Caco-2 (cell line): ENCODE data around the gene ZBTB7B. TPM values are rescaled to one million over a fixed set of nuclear protein-coding genes. Genes with fewer than 3 reads are reported as not detected.

Experiments
- BruUV-seq: library from RNA; stranded (reverse); fragments of 400-500 nt; replicated peaks from 2 replicates; lab custom pipeline; 2021; lab: Mats Ljungman, UMichigan
- CTCF ChIA-PET: fragments of 300-600 bp; sonication (Branson Sonifier 250); formaldehyde crosslinking; loops from one replicate; lab custom pipeline; 2022; ENCODE audit warnings: antibody characterized with exemption; lab: Charles Lee
- POLR2A ChIA-PET: fragments of 300-600 bp; sonication (Branson Sonifier 250); formaldehyde crosslinking; loops from one replicate; lab custom pipeline; 2022; ENCODE audit warnings: antibody characterized with exemption; lab: Charles Lee
- DNase-seq, 2 experiments: peaks; one replicate each; pipeline versions ENCODE4 v3.0.0 to v3.0.0-alpha.2; 2020 to 2022
- H3K27me3 ChIP-seq: replicated peaks from 2 replicates; pipeline ENCODE4 v1.6.0; 2011; ENCODE audit warnings: low read length; ENCODE audit not compliant: control insufficient read depth, insufficient read depth
- H3K36me3 ChIP-seq: 2 replicates; pipeline ENCODE4 v1.5.1; 2011; ENCODE audit warnings: low read length; ENCODE audit not compliant: control insufficient read depth, insufficient read depth
- H3K4me1 ChIP-seq: fragments of 250-450 bp; sonication (Bioruptor Pico); 2 replicates; pipeline ENCODE4 v1.5.1; 2020; ENCODE audit warnings: mild to moderate bottlenecking
- H3K4me3 ChIP-seq: 2 replicates; pipeline ENCODE4 v1.5.1; 2011; ENCODE audit warnings: low read depth, mild to moderate bottlenecking, control low read depth, low read length
- H3K9me3 ChIP-seq: fragments of 250-450 bp; sonication (Bioruptor Pico); 2 replicates; pipeline ENCODE4 v1.5.1; 2020; ENCODE audit warnings: mild to moderate bottlenecking, moderate library complexity
- H3K27ac Mint-ChIP-seq: one replicate; pipeline ENCODE4 v1.8.0; 2022; ENCODE audit warnings: mixed read lengths; ENCODE audit not compliant: unreplicated experiment
- H3K27me3 Mint-ChIP-seq: one replicate; pipeline ENCODE4 v1.8.0; 2022; ENCODE audit warnings: mixed read lengths; ENCODE audit not compliant: insufficient read depth, unreplicated experiment
- H3K36me3 Mint-ChIP-seq: one replicate; pipeline ENCODE4 v1.8.0; 2022; ENCODE audit warnings: mild to moderate bottlenecking, mixed read lengths; ENCODE audit not compliant: insufficient read depth, unreplicated experiment
- H3K4me1 Mint-ChIP-seq: one replicate; pipeline ENCODE4 v1.8.0; 2022; ENCODE audit warnings: low read depth, mixed read lengths; ENCODE audit not compliant: unreplicated experiment
- H3K4me3 Mint-ChIP-seq: one replicate; pipeline ENCODE4 v1.8.0; 2022; ENCODE audit warnings: mild to moderate bottlenecking, moderate library complexity, mixed read lengths; ENCODE audit not compliant: unreplicated experiment
- H3K9me3 Mint-ChIP-seq: one replicate; pipeline ENCODE4 v1.8.0; 2022; ENCODE audit warnings: mixed read lengths; ENCODE audit not compliant: unreplicated experiment
- CTCF ChIP-seq, 2 experiments: fragments of 200-600 bp in 1 of 2; IDR thresholded peaks; 1 replicate in 1 of 2; 2 replicates in 1 of 2; pipeline versions ENCODE4 v1.5.1 to v1.8.0; 2011 to 2022; ENCODE audit warnings: antibody characterized with exemption in 1 of 2, control low read depth in 1 of 2, inconsistent platforms in 1 of 2, low read depth in 1 of 2, low read length in 1 of 2, mild to moderate bottlenecking in 1 of 2, moderate library complexity in 1 of 2; ENCODE audit not compliant: insufficient read depth in 1 of 2, severe bottlenecking in 1 of 2, unreplicated experiment in 1 of 2
- intact Hi-C: fragments of 100-400 bp; cut with micrococcal nuclease; formaldehyde crosslinking; loops from one replicate; pipeline ENCODE4 v1.10.0; 2022; ENCODE audit not compliant: unreplicated experiment
- total RNA-seq: library from RNA; stranded (reverse); gene quantifications from 2 replicates; pipeline ENCODE4 v1.2.3, GENCODE V29; 2022

Gene ZBTB7B
- total RNA-seq, 1 experiment from 2014 or later = 46.8 TPM

- intact Hi-C loops = no loop called here
- Mint-ChIP-seq H3K27me3 (no peaks in the 10 kb centered on the region), H3K36me3 (peaks cover 62% of the 10 kb centered on the region), H3K27ac (peak overlapping the region; percentile 45), H3K4me3 (no peak overlapping the region), H3K9me3 (no peaks in the 10 kb centered on the region), H3K4me1 (peaks cover 42% of the 10 kb centered on the region)
- no peak overlapping the region for H3K4me3 ChIP-seq
- CTCF ChIA-PET = interaction anchor here (0.6 to 1.3 kb wide), 10 partner anchors 15 to 1492 kb away, joined by 3 to 11 read pairs (median 4); partner anchors contain the start of genes ADAM15, LENEP and PBXIP1
- DNase-seq = no peak
- no peaks in the 10 kb centered on the region for H3K27me3 ChIP-seq
- POLR2A ChIA-PET = no interaction called here
- no peaks in the 10 kb centered on the region for H3K9me3 ChIP-seq
- peaks cover 1% of the 10 kb centered on the region for H3K36me3 ChIP-seq
- BruUV-seq = no TSS peak
- peaks cover 22% of the 10 kb centered on the region for H3K4me1 ChIP-seq
- TF ChIP-seq CTCF (IDR thresholded peaks at IDR 0.05; ENCODE audit: insufficient read depth in 1 of 2, low read depth in 1 of 2, low read length in 1 of 2, severe bottlenecking in 1 of 2, unreplicated experiment in 1 of 2) = no peak
These were observed 16.2 kb downstream of the ZBTB7B start for GRCh38 chr1:155018617-155019348.

- ChIA-PET POLR2A (no interaction called here), CTCF (interaction anchor here (0.5 to 1.3 kb wide), 10 partner anchors 16 to 66 kb away, joined by 3 to 11 read pairs (median 5); partner anchors contain the start of genes ADAM15, LENEP and PBXIP1)
- Histone ChIP-seq H3K4me3 (no peak overlapping the region), H3K4me1 (peaks cover 22% of the 10 kb centered on the region), H3K27me3 (no peaks in the 10 kb centered on the region), H3K9me3 (no peaks in the 10 kb centered on the region), H3K36me3 (peaks cover 1% of the 10 kb centered on the region)
- no peak for DNase-seq
- H3K9me3 Mint-ChIP-seq = no peaks in the 10 kb centered on the region
- no peak for TF ChIP-seq CTCF (IDR thresholded peaks at IDR 0.05; ENCODE audit: insufficient read depth in 1 of 2, low read depth in 1 of 2, low read length in 1 of 2, severe bottlenecking in 1 of 2, unreplicated experiment in 1 of 2)
- intact Hi-C loops = no loop called here
- H3K27ac Mint-ChIP-seq = peak overlapping the region; percentile 45
- no TSS peak for BruUV-seq
- no peaks in the 10 kb centered on the region for H3K27me3 Mint-ChIP-seq
- peaks cover 42% of the 10 kb centered on the region for H3K4me1 Mint-ChIP-seq
- H3K4me3 Mint-ChIP-seq = no peak overlapping the region
- H3K36me3 Mint-ChIP-seq = peaks cover 62% of the 10 kb centered on the region
These were observed 17.0 kb downstream of the ZBTB7B start for GRCh38 chr1:155019377-155020245.
